Measurements from ENCODE around the gene BLID. TPM values are rescaled to one million over a fixed set of nuclear protein-coding genes. Genes with fewer than 3 reads are reported as not detected.
A peak's percentile ranks its signal among the peaks of the same experiment; 100 is the strongest.

Gene BLID
- total RNA-seq, 1 donor from 2014 or later = 9.3 TPM

GRCh38 chr11:122109932-122110331 is 6.1 kb downstream of the BLID start:
- intact Hi-C loops (cut with DNase I) = loop anchor here (10.0 kb wide), 2 partner anchors 65 to 95 kb away; no protein-coding TSS in a partner anchor
- DNase-seq (ENCODE audit: low spot score) = no peak
- no peak for ATAC-seq

GRCh38 chr11:122108828-122109227 is 7.2 kb downstream of the BLID start:
- no peak for DNase-seq (ENCODE audit: low spot score)
- no peak for ATAC-seq
- intact Hi-C loops (cut with DNase I) = loop anchor here (10.0 kb wide), 1 partner anchor 96 kb away; no protein-coding TSS in a partner anchor

GRCh38 chr11:122108192-122108799 is 7.7 kb downstream of the BLID start:
- DNase-seq (ENCODE audit: low spot score) (no peak), ATAC-seq (peak; percentile 55)
- intact Hi-C loops (cut with DNase I) = loop anchor here (10.0 kb wide), 1 partner anchor 97 kb away; no protein-coding TSS in a partner anchor

- ATAC-seq (no peak), DNase-seq (ENCODE audit: low spot score) (no peak)
- intact Hi-C loops (cut with DNase I) = loop anchor here (10.0 kb wide), 1 partner anchor 97 kb away; no protein-coding TSS in a partner anchor
Measured at GRCh38 chr11:122107566-122107965, 8.4 kb downstream of the BLID start.

- ATAC-seq = no peak
Measured at GRCh38 chr11:122107045-122107444, 9.0 kb downstream of the BLID start.

GRCh38 chr11:122105044-122105758 is 10.8 kb downstream of the BLID start:
- ATAC-seq (no peak), DNase-seq (ENCODE audit: low spot score) (no peak)
- intact Hi-C loops (cut with DNase I) = loop anchor here (10.0 kb wide), 1 partner anchor 100 kb away; no protein-coding TSS in a partner anchor

More at GRCh38 chr11:122107045-122107444, 9.0 kb downstream of the BLID start:
- intact Hi-C loops (cut with DNase I) = loop anchor here (10.0 kb wide), 1 partner anchor 98 kb away; no protein-coding TSS in a partner anchor
- DNase-seq (ENCODE audit: low spot score) = no peak

- no peak for ATAC-seq
Measured at GRCh38 chr11:122104341-122104740, 11.7 kb downstream of the BLID start.

GRCh38 chr11:122103726-122104125 is 12.3 kb downstream of the BLID start:
- no peak for ATAC-seq
- no peak for DNase-seq (ENCODE audit: low spot score)
- intact Hi-C loops (cut with DNase I) = loop anchor here (5.0 to 10.0 kb wide), 2 partner anchors 101 to 446 kb away; no protein-coding TSS in a partner anchor

More at GRCh38 chr11:122104341-122104740, 11.7 kb downstream of the BLID start:
- no peak for DNase-seq (ENCODE audit: low spot score)
- intact Hi-C loops (cut with DNase I) = loop anchor here (5.0 to 10.0 kb wide), 2 partner anchors 100 to 447 kb away; no protein-coding TSS in a partner anchor

- no peak for ATAC-seq
- no peak for DNase-seq (ENCODE audit: low spot score)
- intact Hi-C loops (cut with DNase I) = loop anchor here (5.0 to 10.0 kb wide), 2 partner anchors 101 to 446 kb away; no protein-coding TSS in a partner anchor
Measured at GRCh38 chr11:122103321-122103720, 12.7 kb downstream of the BLID start.

GRCh38 chr11:122102426-122102825 is 13.6 kb downstream of the BLID start:
- intact Hi-C loops (cut with DNase I) = loop anchor here (5.0 to 10.0 kb wide), 2 partner anchors 102 to 445 kb away; no protein-coding TSS in a partner anchor
- no peak for DNase-seq (ENCODE audit: low spot score)
- ATAC-seq = no peak

- ATAC-seq (peak; percentile 92), DNase-seq (ENCODE audit: low spot score) (peak; percentile 79)
- intact Hi-C loops (cut with DNase I) = loop anchor here (5.0 to 10.0 kb wide), 2 partner anchors 103 to 444 kb away; no protein-coding TSS in a partner anchor
Measured at GRCh38 chr11:122101625-122102291, 14.3 kb downstream of the BLID start.

GRCh38 chr11:122100756-122101080 is 15.3 kb downstream of the BLID start:
- DNase-seq (ENCODE audit: low spot score) = peak; percentile 80

GRCh38 chr11:122100037-122100755 is 15.8 kb downstream of the BLID start:
- peak; percentile 81 for ATAC-seq
- DNase-seq (ENCODE audit: low spot score) = peak; percentile 86
- intact Hi-C loops (cut with DNase I) = loop anchor here (5.0 to 10.0 kb wide), 2 partner anchors 105 to 443 kb away; no protein-coding TSS in a partner anchor

More at GRCh38 chr11:122100756-122101080, 15.3 kb downstream of the BLID start:
- intact Hi-C loops (cut with DNase I) = loop anchor here (5.0 to 10.0 kb wide), 2 partner anchors 104 to 443 kb away; no protein-coding TSS in a partner anchor
- ATAC-seq = peak; percentile 60

- DNase-seq (ENCODE audit: low spot score) = no peak
- intact Hi-C loops (cut with DNase I) = loop anchor here (5.0 to 10.0 kb wide), 3 partner anchors 75 to 442 kb away; no protein-coding TSS in a partner anchor
Measured at GRCh38 chr11:122099374-122100036, 16.5 kb downstream of the BLID start.

GRCh38 chr11:122098261-122098980 is 17.6 kb downstream of the BLID start:
- intact Hi-C loops (cut with DNase I) = loop anchor here (10.0 kb wide), 1 partner anchor 74 kb away; no protein-coding TSS in a partner anchor
- no peak for DNase-seq (ENCODE audit: low spot score)

More at GRCh38 chr11:122099374-122100036, 16.5 kb downstream of the BLID start:
- ATAC-seq = peak; percentile 44

GRCh38 chr11:122097419-122098001 is 18.5 kb downstream of the BLID start:
- DNase-seq (ENCODE audit: low spot score) = no peak
- ATAC-seq = peak; percentile 7
- intact Hi-C loops (cut with DNase I) = loop anchor here (10.0 kb wide), 1 partner anchor 73 kb away; no protein-coding TSS in a partner anchor

More at GRCh38 chr11:122098261-122098980, 17.6 kb downstream of the BLID start:
- no peak for ATAC-seq
